ENCODE measurements around the gene OSBPL2.

OSBPL2 gene

GRCh38 chr20:62208061-62208794 lies 30.1 kb upstream of the OSBPL2 start:
- DNase-seq = no peak

- no peak for DNase-seq
Observed at GRCh38 chr20:62208795-62209755, 29.2 kb upstream of the OSBPL2 start.

- DNase-seq = no peak
Observed at GRCh38 chr20:62209850-62210495, 28.3 kb upstream of the OSBPL2 start.

- no peak for DNase-seq
Observed at GRCh38 chr20:62210496-62210855, 27.8 kb upstream of the OSBPL2 start.

GRCh38 chr20:62211216-62211615 lies 27.1 kb upstream of the OSBPL2 start:
- DNase-seq = no peak

GRCh38 chr20:62211769-62212288 lies 26.5 kb upstream of the OSBPL2 start:
- DNase-seq = no peak

- DNase-seq = no peak
Observed at GRCh38 chr20:62212299-62212698, 26.0 kb upstream of the OSBPL2 start.

- no peak for DNase-seq
Observed at GRCh38 chr20:62214067-62214466, 24.3 kb upstream of the OSBPL2 start.

- DNase-seq = no peak
Observed at GRCh38 chr20:62215020-62215990, 23.0 kb upstream of the OSBPL2 start.

GRCh38 chr20:62215991-62216635 lies 22.2 kb upstream of the OSBPL2 start:
- no peak for DNase-seq

- DNase-seq = no peak
Observed at GRCh38 chr20:62216636-62217566, 21.4 kb upstream of the OSBPL2 start.

- DNase-seq = no peak
Observed at GRCh38 chr20:62217913-62218773, 20.2 kb upstream of the OSBPL2 start.

GRCh38 chr20:62219101-62219991 lies 19.0 kb upstream of the OSBPL2 start:
- no peak for DNase-seq

GRCh38 chr20:62219992-62220665 lies 18.2 kb upstream of the OSBPL2 start, which contains the start of gene HRH3:
TSS of gene HRH3 (minus strand) at chr20:62220278. CDS start at chr20:62219970, 308 bp downstream.
- peak; percentile 41 for DNase-seq

- no peak for DNase-seq
Observed at GRCh38 chr20:62220666-62221568, 17.4 kb upstream of the OSBPL2 start.

- DNase-seq = no peak
Observed at GRCh38 chr20:62222266-62222850, 16.0 kb upstream of the OSBPL2 start.

All from suppressor macrophage treated with lipopolysaccharide for 4 hours (primary cell).